Aortic smooth muscle cell (primary cell): Measurements from ENCODE around the gene PLXDC1. TPM values are rescaled to one million over a fixed set of nuclear protein-coding genes. Genes with fewer than 3 reads are reported as not detected.

Source experiments
- total RNA-seq: library from RNA; depleted of rRNA; stranded (reverse); fragments of >200 nt; gene quantifications from 2 replicates; pipeline ENCODE4 v1.2.3, GENCODE V29; 2014

Gene PLXDC1
- total RNA-seq, result 0.40 and 0.50 TPM in 2 replicates

DNA sequence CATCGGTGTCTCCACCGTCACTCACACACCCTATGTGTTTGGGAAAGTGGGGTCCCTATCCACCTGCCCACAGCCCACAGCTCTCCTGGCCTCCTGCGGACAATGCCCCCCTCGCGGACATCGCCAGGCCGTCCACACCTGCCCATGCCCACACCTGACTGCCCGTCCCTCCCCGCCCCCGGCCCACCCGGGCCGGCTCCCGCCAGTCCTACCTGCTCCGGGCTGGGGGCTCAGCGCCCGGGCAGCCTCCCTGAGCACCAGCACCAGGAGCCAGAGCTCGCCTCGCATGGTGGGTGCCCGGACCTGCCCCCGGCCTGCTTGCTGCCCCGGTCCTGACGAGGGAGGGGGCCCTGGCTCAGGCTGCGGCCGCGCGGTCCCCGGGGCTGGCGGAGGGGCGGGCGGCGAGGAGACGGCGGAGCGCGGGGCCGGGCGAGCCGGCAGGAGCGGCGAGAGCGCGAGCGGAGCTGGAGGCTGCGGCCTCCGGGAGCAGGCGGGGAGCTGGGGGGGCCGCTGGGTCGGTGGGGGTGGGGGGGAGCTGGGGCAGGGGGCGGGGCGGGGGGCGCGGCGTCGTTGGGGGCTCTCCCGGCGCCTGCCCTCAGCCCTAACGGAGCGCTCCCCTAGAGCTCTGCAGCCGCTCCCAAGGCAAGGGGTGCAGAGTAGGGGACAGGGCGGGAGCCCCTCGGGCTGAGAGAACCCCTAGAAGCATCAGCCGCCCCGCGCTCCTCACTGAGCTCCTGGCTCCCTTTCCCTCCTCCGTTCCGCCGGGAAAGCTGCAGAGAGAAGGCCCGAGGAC is at the start of gene PLXDC1:
TSS of gene PLXDC1 (minus strand) at position 488 of the 793 bp plus-strand sequence. CDS start at position 288, 200 bp downstream.

GRCh38 chr17:39200070-39200879 is 48.8 kb upstream of the PLXDC1 start, which contains the start of gene RPL19:
TSS of gene RPL19 (plus strand) at chr17:39200283. CDS start at chr17:39200345, 62 bp downstream.

GRCh38 chr17:39197380-39198185 is 46.1 kb upstream of the PLXDC1 start, which contains the start of gene CACNB1:
TSS of gene CACNB1 (minus strand) at chr17:39197669. CDS start at chr17:39197495, 174 bp downstream.

GRCh38 chr17:39165841-39166349 is 14.5 kb upstream of the PLXDC1 start, which contains the start of gene ARL5C:
TSS of gene ARL5C (minus strand) at chr17:39166161. CDS start at chr17:39165760, 401 bp downstream.

Other genes with a start within 250 kb of the PLXDC1 start
- gene FBXO47, start 184.2 kb downstream of the PLXDC1 start, total RNA-seq, result under 0.01 TPM in 1 of 2 replicates, not detected in the other
- gene ARL5C, start 14.5 kb upstream of the PLXDC1 start, total RNA-seq, result under 0.01 and 0.06 TPM in 2 replicates
- gene CACNB1, start 46.0 kb upstream of the PLXDC1 start, total RNA-seq, result 6.2 and 6.6 TPM in 2 replicates
- gene RPL19, start 48.6 kb upstream of the PLXDC1 start, total RNA-seq, result 2,343 and 2,471 TPM in 2 replicates
- not detected in 2 replicates for gene STAC2, start 74.3 kb upstream of the PLXDC1 start, total RNA-seq
- 10.6 and 13.6 TPM in 2 replicates for gene FBXL20, start 250.0 kb upstream of the PLXDC1 start, total RNA-seq